GM23338 (cell line): ENCODE results near the gene CREB3L2.

Source experiments
- CREB1 ChIP-seq: fragments of 250-450 bp; sonication (Bioruptor Pico); IDR thresholded peaks from 2 replicates; pipeline ENCODE4 v1.5.0; 2020; ENCODE audit warnings: low read depth, mild to moderate bottlenecking, moderate library complexity
- EZH2phosphoT487 ChIP-seq: fragments of 200-600 bp; sonication (generic); IDR thresholded peaks from one replicate; pipeline ENCODE4 v1.8.1; 2018; ENCODE audit warnings: antibody characterized with exemption; ENCODE audit not compliant: unreplicated experiment
- POLR2AphosphoS5 ChIP-seq: IDR thresholded peaks from 2 replicates; pipeline ENCODE4 v1.6.1; 2016; ENCODE audit warnings: antibody characterized with exemption, low read depth
- TF ChIP-seq, protein P1 (sequence below), 2 experiments: fragments of 200-600 bp in 1 of 2; sonication (generic) in 1 of 2; conservative IDR thresholded peaks; 2 replicates each; pipeline versions ENCODE4 v1.5.1 to v1.6.1; 2016 to 2017; ENCODE audit warnings: antibody characterized with exemption in 2 of 2, low read depth in 2 of 2, mild to moderate bottlenecking in 2 of 2, moderate library complexity in 1 of 2
- TF ChIP-seq, protein P2 (sequence below): IDR thresholded peaks from one replicate; pipeline ENCODE4 v1.6.1; 2018; ENCODE audit warnings: antibody characterized with exemption; ENCODE audit not compliant: unreplicated experiment
- TF ChIP-seq, protein P3 (sequence below): IDR thresholded peaks from 2 replicates; pipeline ENCODE4 v1.6.1; 2016; ENCODE audit warnings: antibody characterized with exemption

- TF ChIP-seq EZH2phosphoT487, result no peak
- TF ChIP-seq, protein P1, sequence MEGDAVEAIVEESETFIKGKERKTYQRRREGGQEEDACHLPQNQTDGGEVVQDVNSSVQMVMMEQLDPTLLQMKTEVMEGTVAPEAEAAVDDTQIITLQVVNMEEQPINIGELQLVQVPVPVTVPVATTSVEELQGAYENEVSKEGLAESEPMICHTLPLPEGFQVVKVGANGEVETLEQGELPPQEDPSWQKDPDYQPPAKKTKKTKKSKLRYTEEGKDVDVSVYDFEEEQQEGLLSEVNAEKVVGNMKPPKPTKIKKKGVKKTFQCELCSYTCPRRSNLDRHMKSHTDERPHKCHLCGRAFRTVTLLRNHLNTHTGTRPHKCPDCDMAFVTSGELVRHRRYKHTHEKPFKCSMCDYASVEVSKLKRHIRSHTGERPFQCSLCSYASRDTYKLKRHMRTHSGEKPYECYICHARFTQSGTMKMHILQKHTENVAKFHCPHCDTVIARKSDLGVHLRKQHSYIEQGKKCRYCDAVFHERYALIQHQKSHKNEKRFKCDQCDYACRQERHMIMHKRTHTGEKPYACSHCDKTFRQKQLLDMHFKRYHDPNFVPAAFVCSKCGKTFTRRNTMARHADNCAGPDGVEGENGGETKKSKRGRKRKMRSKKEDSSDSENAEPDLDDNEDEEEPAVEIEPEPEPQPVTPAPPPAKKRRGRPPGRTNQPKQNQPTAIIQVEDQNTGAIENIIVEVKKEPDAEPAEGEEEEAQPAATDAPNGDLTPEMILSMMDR (conservative IDR thresholded peaks at IDR 0.05; ENCODE audit: low read depth in 2 of 2), result no peak
- TF ChIP-seq, protein P2, sequence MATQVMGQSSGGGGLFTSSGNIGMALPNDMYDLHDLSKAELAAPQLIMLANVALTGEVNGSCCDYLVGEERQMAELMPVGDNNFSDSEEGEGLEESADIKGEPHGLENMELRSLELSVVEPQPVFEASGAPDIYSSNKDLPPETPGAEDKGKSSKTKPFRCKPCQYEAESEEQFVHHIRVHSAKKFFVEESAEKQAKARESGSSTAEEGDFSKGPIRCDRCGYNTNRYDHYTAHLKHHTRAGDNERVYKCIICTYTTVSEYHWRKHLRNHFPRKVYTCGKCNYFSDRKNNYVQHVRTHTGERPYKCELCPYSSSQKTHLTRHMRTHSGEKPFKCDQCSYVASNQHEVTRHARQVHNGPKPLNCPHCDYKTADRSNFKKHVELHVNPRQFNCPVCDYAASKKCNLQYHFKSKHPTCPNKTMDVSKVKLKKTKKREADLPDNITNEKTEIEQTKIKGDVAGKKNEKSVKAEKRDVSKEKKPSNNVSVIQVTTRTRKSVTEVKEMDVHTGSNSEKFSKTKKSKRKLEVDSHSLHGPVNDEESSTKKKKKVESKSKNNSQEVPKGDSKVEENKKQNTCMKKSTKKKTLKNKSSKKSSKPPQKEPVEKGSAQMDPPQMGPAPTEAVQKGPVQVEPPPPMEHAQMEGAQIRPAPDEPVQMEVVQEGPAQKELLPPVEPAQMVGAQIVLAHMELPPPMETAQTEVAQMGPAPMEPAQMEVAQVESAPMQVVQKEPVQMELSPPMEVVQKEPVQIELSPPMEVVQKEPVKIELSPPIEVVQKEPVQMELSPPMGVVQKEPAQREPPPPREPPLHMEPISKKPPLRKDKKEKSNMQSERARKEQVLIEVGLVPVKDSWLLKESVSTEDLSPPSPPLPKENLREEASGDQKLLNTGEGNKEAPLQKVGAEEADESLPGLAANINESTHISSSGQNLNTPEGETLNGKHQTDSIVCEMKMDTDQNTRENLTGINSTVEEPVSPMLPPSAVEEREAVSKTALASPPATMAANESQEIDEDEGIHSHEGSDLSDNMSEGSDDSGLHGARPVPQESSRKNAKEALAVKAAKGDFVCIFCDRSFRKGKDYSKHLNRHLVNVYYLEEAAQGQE, result no peak
- no peak for TF ChIP-seq POLR2AphosphoS5
- TF ChIP-seq, protein P3, sequence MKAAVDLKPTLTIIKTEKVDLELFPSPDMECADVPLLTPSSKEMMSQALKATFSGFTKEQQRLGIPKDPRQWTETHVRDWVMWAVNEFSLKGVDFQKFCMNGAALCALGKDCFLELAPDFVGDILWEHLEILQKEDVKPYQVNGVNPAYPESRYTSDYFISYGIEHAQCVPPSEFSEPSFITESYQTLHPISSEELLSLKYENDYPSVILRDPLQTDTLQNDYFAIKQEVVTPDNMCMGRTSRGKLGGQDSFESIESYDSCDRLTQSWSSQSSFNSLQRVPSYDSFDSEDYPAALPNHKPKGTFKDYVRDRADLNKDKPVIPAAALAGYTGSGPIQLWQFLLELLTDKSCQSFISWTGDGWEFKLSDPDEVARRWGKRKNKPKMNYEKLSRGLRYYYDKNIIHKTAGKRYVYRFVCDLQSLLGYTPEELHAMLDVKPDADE, result no peak
- TF ChIP-seq CREB1 (CRISPR knock-in tag), result no peak
These were observed 53.6 kb downstream of the CREB3L2 start for GRCh38 chr7:137948083-137948844.
